Stimulated activated naive B cell treated with anti-CD40 and anti-IgM and Interleukin-4, amounts not matched to agents 10 μg/mL and 1 μg/mL and 100 μg/mL, for 72 hours (primary cell): ENCODE measurements around the gene ZNF318.

Experiments
- ATAC-seq, 2 donors: fragments of 150-1000 bp; cut with Tn5 transposase; replicated peaks; 2 replicates each; pipeline ENCODE4 v1.10.0; 2021; ENCODE audit warnings: moderate library complexity in 1 of 2
- DNase-seq: peaks from one replicate; pipeline ENCODE4 v3.0.0; 2021
- H3K27ac Mint-ChIP-seq: one replicate; pipeline ENCODE4 v1.8.0; 2022; ENCODE audit warnings: mild to moderate bottlenecking, mixed read lengths
- H3K27me3 Mint-ChIP-seq, 2 donors: one replicate each; pipeline ENCODE4 v1.8.0; 2022; ENCODE audit warnings: mixed read lengths in 2 of 2
- H3K36me3 Mint-ChIP-seq, 2 donors: one replicate each; pipeline ENCODE4 v1.8.0; 2022; ENCODE audit warnings: mixed read lengths in 2 of 2, mild to moderate bottlenecking in 1 of 2
- H3K4me1 Mint-ChIP-seq, 2 donors: one replicate each; pipeline ENCODE4 v1.8.0; 2022; ENCODE audit warnings: mixed read lengths in 2 of 2, mild to moderate bottlenecking in 1 of 2
- H3K4me3 Mint-ChIP-seq, 2 donors: one replicate each; pipeline ENCODE4 v1.8.0; 2022; ENCODE audit warnings: mild to moderate bottlenecking in 2 of 2, mixed read lengths in 2 of 2, moderate library complexity in 1 of 2
- H3K9me3 Mint-ChIP-seq, 2 donors: one replicate each; pipeline ENCODE4 v1.8.0; 2022; ENCODE audit warnings: mixed read lengths in 2 of 2, mild to moderate bottlenecking in 1 of 2

The ZNF318 gene

GRCh38 chr6:43338243-43338642 is 31.2 kb downstream of the ZNF318 start:
- peaks cover 38 to 72% of the 10 kb centered on the region in 2 donors for H3K36me3 Mint-ChIP-seq
- peak; percentile 13 for DNase-seq
- peak overlapping the region; percentile 55 to 69 for H3K4me3 Mint-ChIP-seq
- peak overlapping the region; percentile 95 for H3K27ac Mint-ChIP-seq
- peaks cover 0 to 1% of the 10 kb centered on the region in 2 donors for H3K9me3 Mint-ChIP-seq
- no peaks in the 10 kb centered on the region for H3K27me3 Mint-ChIP-seq
- peaks cover 38 to 56% of the 10 kb centered on the region in 2 donors for H3K4me1 Mint-ChIP-seq
- peak; percentile 71 to 73 for ATAC-seq

GRCh38 chr6:43336382-43336781 is 33.1 kb downstream of the ZNF318 start:
- DNase-seq (no peak), ATAC-seq (no peak)
- Mint-ChIP-seq H3K27ac (no peak overlapping the region), H3K36me3 (peaks cover 27 to 66% of the 10 kb centered on the region in 2 donors), H3K4me1 (peaks cover 41 to 61% of the 10 kb centered on the region in 2 donors), H3K4me3 (no peak overlapping the region), H3K27me3 (no peaks in the 10 kb centered on the region), H3K9me3 (peaks cover 0 to 1% of the 10 kb centered on the region in 2 donors)

- no peaks in the 10 kb centered on the region for H3K27me3 Mint-ChIP-seq
- peaks cover 0 to 1% of the 10 kb centered on the region in 2 donors for H3K9me3 Mint-ChIP-seq
- H3K27ac Mint-ChIP-seq = no peak overlapping the region
- DNase-seq = no peak
- no peak overlapping the region for H3K4me3 Mint-ChIP-seq
- peaks cover 20 to 62% of the 10 kb centered on the region in 2 donors for H3K36me3 Mint-ChIP-seq
- H3K4me1 Mint-ChIP-seq = peaks cover 37 to 65% of the 10 kb centered on the region in 2 donors
- no peak for ATAC-seq
Measured at GRCh38 chr6:43335469-43335868, 34.0 kb downstream of the ZNF318 start.

GRCh38 chr6:43334466-43335095 is 34.9 kb downstream of the ZNF318 start:
- no peaks in the 10 kb centered on the region for H3K27me3 Mint-ChIP-seq
- peaks cover 14 to 53% of the 10 kb centered on the region in 2 donors for H3K36me3 Mint-ChIP-seq
- H3K9me3 Mint-ChIP-seq = peaks cover 0 to 1% of the 10 kb centered on the region in 2 donors
- ATAC-seq (no peak), DNase-seq (no peak)
- H3K4me3 Mint-ChIP-seq = no peak overlapping the region
- peaks cover 31 to 56% of the 10 kb centered on the region in 2 donors for H3K4me1 Mint-ChIP-seq
- H3K27ac Mint-ChIP-seq = peak overlapping the region; percentile 7

GRCh38 chr6:43331891-43332290 is 37.6 kb downstream of the ZNF318 start:
- H3K9me3 Mint-ChIP-seq = no peaks in the 10 kb centered on the region
- no peak overlapping the region for H3K27ac Mint-ChIP-seq
- H3K4me1 Mint-ChIP-seq = peaks cover 15 to 38% of the 10 kb centered on the region in 2 donors
- peaks cover 15 to 48% of the 10 kb centered on the region in 2 donors for H3K36me3 Mint-ChIP-seq
- no peak for DNase-seq
- ATAC-seq = no peak
- H3K4me3 Mint-ChIP-seq = no peak overlapping the region
- no peaks in the 10 kb centered on the region for H3K27me3 Mint-ChIP-seq

- no peak overlapping the region for H3K4me3 Mint-ChIP-seq
- peaks cover 15 to 43% of the 10 kb centered on the region in 2 donors for H3K36me3 Mint-ChIP-seq
- peaks cover 15 to 38% of the 10 kb centered on the region in 2 donors for H3K4me1 Mint-ChIP-seq
- no peaks in the 10 kb centered on the region for H3K9me3 Mint-ChIP-seq
- peak overlapping the region; percentile 20 for H3K27ac Mint-ChIP-seq
- DNase-seq = no peak
- ATAC-seq = no peak
- H3K27me3 Mint-ChIP-seq = no peaks in the 10 kb centered on the region
Measured at GRCh38 chr6:43331470-43331869, 38.0 kb downstream of the ZNF318 start.

GRCh38 chr6:43328528-43328927 is 40.9 kb downstream of the ZNF318 start:
- peaks cover 14 to 50% of the 10 kb centered on the region in 2 donors for H3K36me3 Mint-ChIP-seq
- H3K27me3 Mint-ChIP-seq = no peaks in the 10 kb centered on the region
- H3K4me3 Mint-ChIP-seq = no peak overlapping the region
- H3K27ac Mint-ChIP-seq = peak overlapping the region; percentile 76
- H3K4me1 Mint-ChIP-seq = peaks cover 8 to 36% of the 10 kb centered on the region in 2 donors
- no peaks in the 10 kb centered on the region for H3K9me3 Mint-ChIP-seq
- no peak for ATAC-seq
- no peak for DNase-seq

- no peak overlapping the region for H3K27ac Mint-ChIP-seq
- peaks cover 9 to 43% of the 10 kb centered on the region in 2 donors for H3K4me1 Mint-ChIP-seq
- DNase-seq = no peak
- no peak for ATAC-seq
- H3K36me3 Mint-ChIP-seq = peaks cover 13 to 44% of the 10 kb centered on the region in 2 donors
- H3K4me3 Mint-ChIP-seq = no peak overlapping the region
- no peaks in the 10 kb centered on the region for H3K27me3 Mint-ChIP-seq
- H3K9me3 Mint-ChIP-seq = no peaks in the 10 kb centered on the region
Measured at GRCh38 chr6:43325876-43326275, 43.6 kb downstream of the ZNF318 start.

GRCh38 chr6:43318011-43318410 is 51.4 kb downstream of the ZNF318 start:
- ATAC-seq (peak; percentile 70 to 77), DNase-seq (no peak)
- peaks cover 32 to 88% of the 10 kb centered on the region in 2 donors for H3K4me1 Mint-ChIP-seq
- H3K9me3 Mint-ChIP-seq = no peaks in the 10 kb centered on the region
- H3K36me3 Mint-ChIP-seq = peaks cover 4 to 28% of the 10 kb centered on the region in 2 donors
- H3K4me3 Mint-ChIP-seq = peak overlapping the region; percentile 20 to 31
- peak overlapping the region; percentile 87 for H3K27ac Mint-ChIP-seq
- H3K27me3 Mint-ChIP-seq = no peaks in the 10 kb centered on the region

- no peak overlapping the region for H3K4me3 Mint-ChIP-seq
- no peak overlapping the region for H3K27ac Mint-ChIP-seq
- H3K36me3 Mint-ChIP-seq = peaks cover 4 to 22% of the 10 kb centered on the region in 2 donors
- no peaks in the 10 kb centered on the region for H3K27me3 Mint-ChIP-seq
- no peak for DNase-seq
- H3K4me1 Mint-ChIP-seq = peaks cover 37 to 90% of the 10 kb centered on the region in 2 donors
- no peak for ATAC-seq
- no peaks in the 10 kb centered on the region for H3K9me3 Mint-ChIP-seq
Measured at GRCh38 chr6:43313813-43314212, 55.6 kb downstream of the ZNF318 start.

- ATAC-seq (no peak), DNase-seq (no peak)
- Mint-ChIP-seq H3K27ac (peak overlapping the region; percentile 47), H3K27me3 (no peaks in the 10 kb centered on the region), H3K36me3 (peaks cover 3 to 19% of the 10 kb centered on the region in 2 donors), H3K4me3 (no peak overlapping the region), H3K9me3 (no peaks in the 10 kb centered on the region), H3K4me1 (peaks cover 36 to 88% of the 10 kb centered on the region in 2 donors)
Measured at GRCh38 chr6:43311666-43312065, 57.8 kb downstream of the ZNF318 start.

- no peak overlapping the region for H3K4me3 Mint-ChIP-seq
- H3K27ac Mint-ChIP-seq = peak overlapping the region; percentile 69
- ATAC-seq (peak; percentile 17 to 29), DNase-seq (no peak)
- peaks cover 38 to 87% of the 10 kb centered on the region in 2 donors for H3K4me1 Mint-ChIP-seq
- H3K27me3 Mint-ChIP-seq = no peaks in the 10 kb centered on the region
- peaks cover 5 to 24% of the 10 kb centered on the region in 2 donors for H3K36me3 Mint-ChIP-seq
- H3K9me3 Mint-ChIP-seq = no peaks in the 10 kb centered on the region
Measured at GRCh38 chr6:43310624-43311023, 58.8 kb downstream of the ZNF318 start.

GRCh38 chr6:43310134-43310533 is 59.3 kb downstream of the ZNF318 start:
- Mint-ChIP-seq H3K9me3 (no peaks in the 10 kb centered on the region), H3K4me3 (no peak overlapping the region), H3K27ac (no peak overlapping the region), H3K27me3 (no peaks in the 10 kb centered on the region), H3K36me3 (peaks cover 6 to 20% of the 10 kb centered on the region in 2 donors), H3K4me1 (peaks cover 34 to 82% of the 10 kb centered on the region in 2 donors)
- no peak for ATAC-seq
- no peak for DNase-seq

GRCh38 chr6:43308990-43309477 is 60.4 kb downstream of the ZNF318 start:
- peak overlapping the region; percentile 80 for H3K27ac Mint-ChIP-seq
- no peaks in the 10 kb centered on the region for H3K27me3 Mint-ChIP-seq
- peaks cover 30 to 72% of the 10 kb centered on the region in 2 donors for H3K4me1 Mint-ChIP-seq
- peak overlapping the region; percentile 91 to 94 for H3K4me3 Mint-ChIP-seq
- ATAC-seq (no peak), DNase-seq (no peak)
- no peaks in the 10 kb centered on the region for H3K9me3 Mint-ChIP-seq
- peaks cover 6 to 19% of the 10 kb centered on the region in 2 donors for H3K36me3 Mint-ChIP-seq
